ENCODE data around the gene PIR.

Gene PIR

GRCh38 chrX:15416133-15416993 lies 76.8 kb downstream of the PIR start:
- DNase-seq = no peak

GRCh38 chrX:15413101-15413500 lies 80.0 kb downstream of the PIR start:
- DNase-seq = no peak

DNA sequence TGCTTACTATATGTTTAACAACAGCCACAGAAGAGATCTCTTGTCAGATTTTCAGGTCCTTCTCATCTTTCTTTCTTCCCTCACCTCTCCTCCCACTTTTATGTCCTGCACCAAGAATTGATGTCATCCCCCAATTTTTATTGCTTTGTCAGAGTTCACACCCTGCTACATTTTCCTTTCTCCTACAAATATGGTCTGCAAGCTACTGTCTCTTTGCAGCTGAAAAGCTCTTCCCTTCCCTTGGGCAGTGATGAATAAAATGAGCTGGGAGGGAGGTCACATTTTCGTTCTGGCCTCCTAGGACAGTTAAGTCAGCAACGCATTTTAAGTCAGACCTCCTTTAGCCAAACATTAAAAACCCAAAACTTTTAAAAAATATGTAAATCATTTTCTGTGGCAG lies 82.2 kb downstream of the PIR start:
- DNase-seq = no peak

DNA sequence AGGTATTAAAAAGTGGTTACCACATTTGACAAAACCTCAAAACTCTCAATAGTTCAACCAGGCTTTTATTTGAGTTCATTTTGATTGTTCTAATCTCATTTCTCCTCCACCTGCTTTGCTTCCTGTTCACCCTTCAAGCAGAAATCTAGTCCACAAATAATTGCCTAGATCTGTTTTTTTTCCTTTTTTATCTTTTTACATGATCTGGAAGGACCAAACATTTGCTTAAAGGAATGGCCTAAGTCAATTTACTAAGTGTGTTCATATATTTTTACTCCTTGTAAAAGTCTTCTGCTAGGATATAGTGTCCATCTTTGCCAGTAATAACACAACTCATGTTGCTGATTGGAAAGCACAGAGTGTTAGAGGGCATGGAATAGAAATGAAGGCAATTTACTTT lies 82.7 kb downstream of the PIR start:
- DNase-seq = no peak

DNA sequence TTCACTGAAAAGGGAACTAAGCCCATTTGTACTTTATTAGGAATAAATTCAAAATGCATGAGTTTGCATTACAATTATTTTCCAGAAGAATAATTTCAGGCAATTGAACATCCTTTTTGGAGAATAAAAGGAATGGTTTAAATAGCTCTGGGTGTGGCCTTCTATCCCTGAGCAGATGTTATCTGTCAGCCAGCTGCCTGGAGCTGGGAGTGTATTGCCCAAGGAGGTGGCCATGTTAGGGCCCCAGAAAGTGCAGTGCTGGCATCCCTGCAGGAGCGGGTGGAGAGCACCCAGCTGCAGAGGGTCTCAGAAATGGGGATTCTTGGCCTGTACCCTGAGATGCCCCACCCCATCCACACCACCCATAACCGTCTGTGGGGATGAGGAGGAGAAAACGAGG lies 87.3 kb downstream of the PIR start:
- no peak for DNase-seq

DNA sequence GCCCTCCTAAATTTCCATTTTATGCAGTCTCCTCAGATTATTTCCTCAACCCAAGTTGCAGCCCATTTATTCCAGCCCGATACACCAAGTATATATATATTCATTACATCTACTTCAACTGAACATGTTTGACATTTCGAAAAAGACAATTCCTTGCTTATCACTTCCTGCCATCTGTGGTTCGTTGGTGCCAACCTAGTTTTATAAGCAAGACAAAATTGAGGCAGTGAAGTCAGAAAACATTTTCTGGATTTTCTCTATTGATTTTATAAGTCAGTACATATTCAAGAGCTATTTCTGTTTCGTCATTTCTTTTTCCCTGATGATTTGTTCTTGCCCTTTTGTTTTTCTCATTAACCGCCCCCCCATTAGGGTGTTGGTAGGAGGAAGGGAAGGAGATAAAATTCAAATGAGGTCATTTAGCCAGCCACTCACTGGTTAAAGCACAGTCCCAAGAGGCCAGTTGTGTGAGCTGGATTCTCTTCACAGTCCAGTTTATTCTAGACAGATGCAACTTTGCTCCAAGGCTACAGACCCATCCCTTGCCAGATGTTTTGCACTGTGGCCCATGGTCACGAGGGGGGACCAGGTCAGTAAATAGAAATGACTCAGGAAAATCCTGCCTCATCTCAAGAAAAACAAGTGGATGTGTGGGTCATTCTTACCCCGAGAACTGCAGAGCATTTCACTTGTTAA lies 88.6 kb downstream of the PIR start:
- no peak for DNase-seq

DNA sequence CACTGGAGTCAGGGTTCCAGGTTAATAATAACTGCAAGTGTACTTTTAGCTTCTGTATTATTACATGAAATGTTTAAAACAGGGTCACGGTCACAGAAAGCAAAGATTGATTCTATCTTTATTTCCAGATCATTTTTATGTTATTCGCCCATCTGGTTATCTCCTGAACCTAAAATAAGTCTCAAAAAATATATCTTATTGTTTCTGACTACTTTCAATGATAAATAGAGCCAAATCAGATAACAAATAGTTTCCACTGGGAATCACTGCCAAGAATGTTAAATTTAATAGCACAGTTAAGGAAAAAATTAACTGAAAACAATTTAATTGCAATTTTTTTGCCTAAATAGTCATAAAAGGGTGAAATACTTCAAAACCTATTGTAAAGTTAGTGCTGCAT lies 91.8 kb downstream of the PIR start:
- DNase-seq = no peak

DNA sequence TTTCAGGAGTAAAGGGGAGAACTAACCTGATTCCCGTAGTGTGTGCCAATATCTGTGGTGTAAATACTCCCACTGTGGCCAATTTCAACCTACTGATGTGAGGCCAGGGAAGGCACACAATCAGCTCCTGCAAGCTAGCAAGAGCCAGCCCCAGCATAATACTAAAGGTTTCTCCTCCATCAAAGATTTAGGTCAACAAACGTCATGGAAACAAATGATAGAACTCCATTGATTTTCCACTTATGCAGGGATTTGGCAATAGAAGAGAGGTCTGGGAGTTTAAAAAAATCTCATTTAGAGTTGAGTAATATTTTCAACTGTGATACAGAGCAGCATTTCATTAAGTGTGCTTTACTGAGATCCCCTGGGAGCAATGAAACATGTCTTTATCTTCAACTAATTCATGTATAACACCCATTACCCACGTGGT lies 93.2 kb downstream of the PIR start:
- DNase-seq = no peak

- no peak for DNase-seq
These were observed 94.3 kb downstream of the PIR start for GRCh38 chrX:15398874-15399273.

DNA sequence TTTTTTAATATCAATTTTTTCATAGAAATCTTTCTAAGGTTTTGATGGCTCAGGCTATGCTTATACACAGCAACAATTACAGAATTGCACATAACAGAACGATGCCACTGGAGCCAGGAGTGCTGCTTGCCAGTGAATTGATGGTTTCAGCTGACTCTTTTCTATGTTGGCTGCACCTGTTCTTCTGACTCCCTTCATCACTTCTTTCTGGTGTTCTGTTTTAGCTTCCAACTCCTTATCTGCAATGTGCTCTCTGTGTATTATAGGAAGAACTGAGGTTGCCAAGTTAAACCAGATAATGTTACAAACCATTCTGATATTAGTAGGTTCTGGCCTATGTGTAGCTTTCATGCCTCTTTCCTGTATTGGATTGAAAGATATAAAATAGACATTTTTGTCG lies 97.3 kb downstream of the PIR start:
- no peak for DNase-seq

DNA sequence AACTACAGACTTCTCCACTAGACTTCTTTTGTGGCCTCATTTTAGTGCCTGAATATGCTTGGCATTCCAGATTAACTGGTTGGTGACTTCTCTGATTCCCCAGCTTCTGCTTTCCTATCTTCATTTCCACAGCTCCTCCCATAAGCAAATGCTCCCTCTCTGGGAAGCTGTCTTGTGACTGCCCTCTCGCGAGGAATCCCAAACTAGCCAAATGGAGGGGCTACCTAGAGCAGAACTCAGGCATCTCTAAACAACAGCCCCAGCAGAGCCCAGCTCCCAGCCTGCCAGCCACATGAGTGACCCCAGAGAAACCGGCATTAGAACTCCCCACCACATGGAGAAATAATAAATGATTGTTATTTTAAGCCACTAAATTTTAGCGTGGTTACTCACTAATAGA lies 101.3 kb downstream of the PIR start:
- no peak for DNase-seq

DNA sequence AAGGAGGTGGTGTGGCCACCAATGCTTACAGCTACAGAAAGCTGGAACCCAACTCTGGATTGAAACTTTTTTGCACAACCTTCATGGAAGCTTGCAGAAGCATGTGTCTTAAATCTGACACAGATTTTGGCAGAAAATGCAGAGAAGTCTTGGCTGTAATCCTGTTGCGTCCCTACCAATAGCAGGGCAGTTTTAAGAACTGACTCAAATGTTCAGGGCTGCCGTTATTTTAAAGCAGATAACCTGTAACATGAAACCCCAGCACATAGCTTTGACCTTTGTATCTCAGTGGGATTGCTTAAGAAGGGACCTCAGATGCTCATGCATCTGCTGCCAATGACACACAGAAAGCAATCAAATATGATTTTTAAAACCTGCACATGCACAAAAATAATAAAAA lies 108.8 kb downstream of the PIR start, which contains the start of gene VEGFD:
TSS of gene VEGFD (minus strand) at position 110 of the 400 bp plus-strand sequence. CDS start 467 bp downstream, outside the sequence.
- DNase-seq = no peak

DNA sequence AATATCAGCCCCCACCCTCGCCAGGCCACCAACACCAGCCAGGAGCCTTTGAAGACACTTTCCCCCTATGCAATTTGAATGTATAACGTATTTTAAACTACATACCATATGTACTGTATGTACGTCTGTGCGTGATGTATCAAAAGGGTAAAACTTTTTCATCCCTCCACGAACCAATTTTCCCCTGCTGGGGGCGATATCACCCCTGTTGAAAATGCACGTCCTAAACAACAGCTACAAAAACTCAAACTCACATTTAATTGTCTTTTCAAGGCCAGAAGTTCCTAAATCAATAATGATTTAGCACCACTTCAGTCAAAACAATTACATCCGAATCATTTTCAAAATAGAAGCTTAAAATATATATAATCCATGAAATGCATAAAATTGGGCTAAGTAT lies 110.3 kb downstream of the PIR start:
- no peak for DNase-seq

DNA sequence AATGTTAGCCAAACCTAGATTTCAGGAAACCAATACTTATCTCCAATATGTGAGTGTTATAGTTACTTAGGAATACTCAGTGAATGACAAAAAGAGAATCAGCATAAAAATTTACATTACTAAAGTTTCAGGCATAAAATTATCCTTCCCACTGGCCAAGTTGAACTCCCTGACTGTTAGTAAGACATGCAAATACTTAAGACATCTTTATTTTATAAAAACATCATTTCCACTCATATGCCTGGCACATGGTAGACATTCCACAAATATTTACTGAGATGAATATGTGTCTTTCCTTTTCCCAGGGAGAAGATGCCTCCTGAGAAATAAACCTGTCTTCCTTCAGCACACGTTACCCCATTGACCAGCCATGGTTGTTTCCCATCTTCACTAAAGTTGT lies 116.2 kb downstream of the PIR start:
- no peak for DNase-seq

DNA sequence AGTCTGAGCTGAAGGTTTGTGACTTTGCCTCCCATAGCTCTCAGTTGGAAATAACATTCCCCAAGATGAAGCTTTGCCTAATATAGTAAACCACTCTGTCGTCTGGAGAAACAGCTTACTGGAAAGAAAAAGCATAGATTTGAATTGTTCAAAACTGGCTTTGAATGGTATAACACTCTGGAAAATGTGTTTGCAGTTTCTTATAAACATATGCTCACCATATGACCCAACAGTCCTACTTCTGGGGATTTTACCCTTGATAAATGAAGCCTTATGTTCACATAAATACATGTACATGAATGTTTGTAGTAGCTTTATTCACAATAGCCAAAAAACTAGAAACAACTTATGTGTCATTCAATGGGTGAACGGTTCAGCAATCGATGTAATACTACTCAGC lies 119.2 kb downstream of the PIR start:
- no peak for DNase-seq

GRCh38 chrX:15366506-15367352 lies 126.4 kb downstream of the PIR start:
- no peak for DNase-seq

- no peak for DNase-seq
These were observed 133.4 kb downstream of the PIR start for GRCh38 chrX:15359701-15360100.

DNA sequence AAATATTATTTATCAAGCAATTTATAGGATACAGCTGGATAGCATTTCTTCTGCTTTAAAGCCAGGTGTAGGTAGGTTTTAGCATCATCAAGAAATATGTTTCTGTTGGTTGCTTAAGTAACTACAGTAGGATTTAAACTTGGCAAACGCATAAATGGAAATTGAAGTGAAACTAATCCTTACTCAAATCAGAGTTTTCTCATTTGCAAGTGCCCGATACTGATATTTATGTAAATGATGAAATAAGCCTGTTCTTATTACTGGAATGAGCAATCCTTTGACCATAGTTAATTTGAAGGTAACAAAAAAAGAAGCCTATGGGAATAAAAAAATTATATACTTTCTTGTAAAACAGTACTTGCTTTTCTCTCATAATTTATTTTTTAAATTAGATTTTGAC lies 134.6 kb downstream of the PIR start:
- DNase-seq = no peak

GRCh38 chrX:15356444-15356843 lies 136.7 kb downstream of the PIR start:
- DNase-seq = no peak

- no peak for DNase-seq
These were observed 142.7 kb downstream of the PIR start for GRCh38 chrX:15350329-15350996.

DNA sequence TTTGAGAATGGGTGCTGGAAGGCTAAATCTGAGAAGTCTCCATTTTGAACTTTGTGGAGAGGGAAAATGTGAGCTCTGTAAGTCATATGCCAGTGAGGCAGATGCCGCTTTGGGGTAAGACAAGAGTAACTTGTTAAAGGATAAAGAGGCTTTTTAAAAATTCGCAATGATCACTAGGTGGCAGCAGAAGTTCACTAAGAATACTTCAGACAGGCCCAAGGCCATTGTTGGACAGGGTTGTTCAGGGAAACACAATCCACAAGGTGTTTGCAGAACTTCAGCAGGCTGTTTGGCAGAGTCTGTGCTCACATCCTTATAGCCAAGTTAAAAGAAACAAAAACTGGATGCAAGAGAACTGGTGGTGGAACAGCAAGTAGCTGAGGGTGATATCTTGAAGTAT lies 144.1 kb downstream of the PIR start:
- no peak for DNase-seq

GRCh38 chrX:15345976-15346375 lies 147.2 kb downstream of the PIR start:
- no peak for DNase-seq

DNA sequence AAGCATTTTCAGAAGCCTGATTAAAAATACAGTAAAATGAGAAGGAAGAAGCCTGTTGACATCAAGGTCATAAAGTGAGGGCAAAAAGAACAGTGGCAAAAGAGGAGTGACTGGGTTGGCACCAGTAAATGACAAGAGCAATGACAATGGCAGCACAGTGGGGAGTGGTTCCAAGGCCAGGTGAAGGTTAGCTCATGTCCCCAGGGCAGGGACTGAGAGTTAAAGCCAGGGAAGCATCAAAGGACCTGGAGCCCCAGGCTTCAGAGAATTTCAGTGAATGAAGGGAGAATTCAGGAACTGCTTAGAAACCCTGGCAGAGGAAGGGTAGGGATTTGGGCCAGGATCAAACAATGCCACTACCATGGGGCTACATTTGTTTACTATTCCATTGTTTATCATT lies 149.0 kb downstream of the PIR start:
- DNase-seq = no peak

Measured in NCI-H2029 treated with DMSO at 0.1 percent for 48 hours (cell line).